ENCODE results near the gene POLR3C. TPM values are rescaled to one million over a fixed set of nuclear protein-coding genes. Genes with fewer than 3 reads are reported as not detected.

POLR3C gene
- total RNA-seq, 3 donors from 2014 or later (not counting 1 experiment from before 2014, with no cell fraction given) = 26.4 to 37.2 (median 27.5) TPM

GRCh38 chr1:145843031-145843430 lies 19.0 kb downstream of the POLR3C start:
- Histone ChIP-seq H3K27ac (ENCODE audit: low read length) (no peak overlapping the region), H3K36me3 (ENCODE audit: control insufficient read depth, insufficient read depth, low read length) (peaks cover 46% of the 10 kb centered on the region), H3K9me3 (ENCODE audit: control insufficient read depth, insufficient read depth, low read length) (no peaks in the 10 kb centered on the region), H3K27me3 (ENCODE audit: control insufficient read depth, insufficient read depth, low read length) (no peaks in the 10 kb centered on the region), H3K4me1 (ENCODE audit: control insufficient read depth, insufficient read depth, low read length) (peaks cover 20% of the 10 kb centered on the region), H3K4me3 (ENCODE audit: low read length) (no peak overlapping the region)
- Mint-ChIP-seq H3K27ac (no peak overlapping the region), H3K4me1 (no peaks in the 10 kb centered on the region), H3K36me3 (peaks cover 12% of the 10 kb centered on the region), H3K9me3 (no peaks in the 10 kb centered on the region), H3K4me3 (no peak overlapping the region), H3K27me3 (ENCODE audit: low read depth in 2 of 2) (no peaks in the 10 kb centered on the region)
- DNase-seq (no peak), ATAC-seq (no peak)
- no peak for TF ChIP-seq CTCF (IDR thresholded peaks at IDR 0.05)
- WGBS (ENCODE audit: insufficient coverage) = 100% methylated on average over 1 of the region's 3 CpGs
- intact Hi-C loops (cut with micrococcal nuclease) = no loop called here

GRCh38 chr1:145845144-145845513 lies 21.1 kb downstream of the POLR3C start:
- ATAC-seq = peak; percentile 38 to 53 (median 45)
- intact Hi-C loops (cut with micrococcal nuclease) = loop anchor here (1.0 to 5.0 kb wide), 4 partner anchors 65 to 168 kb away; partner anchors contain the start of genes ANKRD34A, ITGA10 and POLR3GL
- no peaks in the 10 kb centered on the region for H3K27me3 Mint-ChIP-seq (ENCODE audit: low read depth in 2 of 2)
- peaks cover 12% of the 10 kb centered on the region for H3K36me3 Mint-ChIP-seq
- H3K4me3 ChIP-seq (ENCODE audit: low read length) = peak overlapping the region; percentile 68
- H3K27ac ChIP-seq (ENCODE audit: low read length) = peak overlapping the region; percentile 44
- TF ChIP-seq CTCF (IDR thresholded peaks at IDR 0.05) = no peak
- no peak overlapping the region for H3K27ac Mint-ChIP-seq
- no peak for DNase-seq
- no peaks in the 10 kb centered on the region for H3K4me1 Mint-ChIP-seq
- H3K9me3 Mint-ChIP-seq = no peaks in the 10 kb centered on the region
- H3K27me3 ChIP-seq (ENCODE audit: control insufficient read depth, insufficient read depth, low read length) = no peaks in the 10 kb centered on the region
- H3K4me1 ChIP-seq (ENCODE audit: control insufficient read depth, insufficient read depth, low read length) = peaks cover 20% of the 10 kb centered on the region
- no peaks in the 10 kb centered on the region for H3K9me3 ChIP-seq (ENCODE audit: control insufficient read depth, insufficient read depth, low read length)
- 1% methylated on average over 4 of the region's 4 CpGs for WGBS (ENCODE audit: insufficient coverage)
- H3K4me3 Mint-ChIP-seq = no peak overlapping the region
- peaks cover 38% of the 10 kb centered on the region for H3K36me3 ChIP-seq (ENCODE audit: control insufficient read depth, insufficient read depth, low read length)

- peak; percentile 88 for TF ChIP-seq CTCF (IDR thresholded peaks at IDR 0.05)
- intact Hi-C loops (cut with micrococcal nuclease) = loop anchor here (1.0 to 5.0 kb wide), 4 partner anchors 65 to 168 kb away; partner anchors contain the start of genes ANKRD34A, ITGA10 and POLR3GL
- under 1% methylated on average over 50 of the region's 50 CpGs for WGBS (ENCODE audit: insufficient coverage)
- Histone ChIP-seq H3K36me3 (ENCODE audit: control insufficient read depth, insufficient read depth, low read length) (peaks cover 40% of the 10 kb centered on the region), H3K27ac (ENCODE audit: low read length) (peak within 1 kb of the TSS; percentile 44), H3K4me1 (ENCODE audit: control insufficient read depth, insufficient read depth, low read length) (peaks cover 20% of the 10 kb centered on the region), H3K4me3 (ENCODE audit: low read length) (peak within 1 kb of the TSS; percentile 68), H3K9me3 (ENCODE audit: control insufficient read depth, insufficient read depth, low read length) (no peaks in the 10 kb centered on the region), H3K27me3 (ENCODE audit: control insufficient read depth, insufficient read depth, low read length) (no peaks in the 10 kb centered on the region)
- H3K9me3 Mint-ChIP-seq = no peaks in the 10 kb centered on the region
- ATAC-seq (peak; percentile 86 to 89 (median 87)), DNase-seq (peak; percentile 74 to 88)
- H3K36me3 Mint-ChIP-seq = peaks cover 12% of the 10 kb centered on the region
- no peaks in the 10 kb centered on the region for H3K27me3 Mint-ChIP-seq (ENCODE audit: low read depth in 2 of 2)
- H3K4me1 Mint-ChIP-seq = no peaks in the 10 kb centered on the region
- H3K4me3 Mint-ChIP-seq = no peak within 1 kb of the TSS
- H3K27ac Mint-ChIP-seq = no peak within 1 kb of the TSS
These were observed 21.6 kb downstream of the POLR3C start, which contains the start of gene NUDT17 for GRCh38 chr1:145845514-145846161. TSS of gene NUDT17 (plus strand) at chr1:145845630. CDS start at chr1:145845641, 11 bp downstream.
